Activated CD4-positive, alpha-beta T cell treated with anti-CD3 and anti-CD28 coated beads for 48 hours (primary cell): ENCODE data around the gene GPR152.

Experiments
- DNase-seq: peaks from one replicate; pipeline ENCODE4 v3.0.0-alpha.2; 2020

GPR152 gene

GRCh38 chr11:67421430-67422031 lies 31.0 kb downstream of the GPR152 start:
- DNase-seq = no peak

- DNase-seq = peak; percentile 99
These were observed 31.7 kb downstream of the GPR152 start for GRCh38 chr11:67420646-67421429.

- no peak for DNase-seq
These were observed 32.3 kb downstream of the GPR152 start for GRCh38 chr11:67420147-67420645.

DNA sequence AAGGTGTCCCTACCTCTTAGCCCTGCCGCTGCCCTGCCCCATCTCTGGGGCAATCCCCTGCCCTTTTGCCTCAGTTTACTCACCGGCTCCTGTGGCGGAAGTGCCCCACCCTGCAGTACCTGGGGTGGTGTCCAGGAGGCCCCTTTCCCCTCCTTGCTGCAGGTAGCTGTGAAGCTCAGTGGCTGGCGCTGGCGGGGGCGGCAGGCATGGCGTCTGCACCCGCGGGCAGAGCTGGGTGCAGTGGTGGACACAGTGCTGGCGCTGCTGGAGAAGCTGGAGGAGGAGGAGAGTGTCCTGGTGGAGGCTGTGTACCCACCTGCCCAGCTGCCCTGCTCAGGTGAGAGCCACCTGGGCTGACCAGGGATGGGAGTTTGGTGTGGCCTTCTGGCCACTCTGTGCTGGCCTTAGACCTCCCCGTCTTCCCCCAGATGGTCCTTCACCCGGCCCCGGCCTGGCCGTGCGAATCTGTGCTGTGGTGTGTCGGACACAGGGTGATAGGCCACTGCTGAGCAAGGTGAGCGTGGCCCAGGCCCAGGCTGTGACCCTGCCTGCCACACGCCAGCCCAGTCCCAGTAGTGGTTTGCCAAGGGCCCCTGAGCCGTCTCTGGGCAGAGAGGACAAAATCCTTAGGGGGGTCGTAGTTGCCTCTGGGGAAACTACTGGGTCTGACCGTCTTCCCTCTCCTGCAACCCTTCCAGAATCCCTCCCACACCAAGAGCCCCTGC lies 33.0 kb downstream of the GPR152 start:
- no peak for DNase-seq

GRCh38 chr11:67418476-67419281 lies 33.9 kb downstream of the GPR152 start:
- DNase-seq = no peak

DNA sequence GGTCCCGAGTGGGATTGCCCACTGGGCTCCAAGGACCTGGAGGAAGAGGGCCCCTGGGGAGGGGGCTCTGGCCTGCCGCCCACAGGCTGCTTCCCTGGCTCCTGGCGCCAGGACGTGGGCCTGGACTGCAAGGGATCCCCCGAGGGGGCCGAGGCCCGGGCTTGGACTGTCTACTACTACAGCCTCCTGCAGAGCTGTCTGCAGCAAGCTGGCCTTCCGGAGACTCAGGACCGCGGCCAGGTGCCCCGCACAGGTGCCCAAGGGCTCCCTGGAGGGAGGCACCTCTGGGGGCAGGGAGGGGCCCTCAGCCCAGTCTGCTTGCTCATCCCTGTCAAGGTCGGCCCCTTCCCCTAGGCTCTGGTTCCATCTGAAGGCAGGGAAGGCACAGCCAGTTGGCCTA lies 35.1 kb downstream of the GPR152 start:
- no peak for DNase-seq

GRCh38 chr11:67416416-67417335 lies 35.9 kb downstream of the GPR152 start:
- peak; percentile 65 for DNase-seq

GRCh38 chr11:67415501-67416304 lies 36.8 kb downstream of the GPR152 start, which contains the start of gene CARNS1:
Gene CARNS1 (plus strand): TSS chr11:67415678. CDS start chr11:67416200, 522 bp downstream.
- no peak for DNase-seq

DNA sequence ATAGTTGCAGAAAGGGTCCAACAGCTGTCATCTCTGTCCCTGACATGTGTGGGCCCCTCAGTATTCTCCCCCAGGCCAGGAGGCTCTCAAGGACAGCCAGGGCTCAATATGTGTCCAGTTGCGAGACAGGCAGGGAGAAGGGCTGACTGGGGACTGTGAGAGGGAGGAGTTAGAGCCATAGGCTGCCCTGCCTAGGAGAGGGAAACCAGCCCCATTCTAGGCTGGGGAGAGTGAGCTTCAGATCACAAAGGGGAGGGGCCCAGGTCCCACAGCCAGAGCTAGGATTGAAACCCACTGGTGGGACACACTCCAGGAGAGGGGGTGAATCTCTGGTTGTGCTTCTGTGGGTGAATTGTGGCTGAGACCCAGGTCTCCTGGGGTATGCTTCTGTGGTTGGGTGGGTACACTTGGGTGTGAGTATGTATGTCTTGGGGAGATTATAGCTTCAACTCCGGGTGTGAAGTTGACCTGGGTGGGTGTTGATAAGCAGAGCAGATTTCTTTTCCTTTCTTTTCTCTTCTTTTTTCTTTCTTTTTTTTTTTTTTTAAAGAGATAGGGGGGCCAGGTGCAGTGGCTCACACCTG lies 39.2 kb downstream of the GPR152 start:
- no peak for DNase-seq

DNA sequence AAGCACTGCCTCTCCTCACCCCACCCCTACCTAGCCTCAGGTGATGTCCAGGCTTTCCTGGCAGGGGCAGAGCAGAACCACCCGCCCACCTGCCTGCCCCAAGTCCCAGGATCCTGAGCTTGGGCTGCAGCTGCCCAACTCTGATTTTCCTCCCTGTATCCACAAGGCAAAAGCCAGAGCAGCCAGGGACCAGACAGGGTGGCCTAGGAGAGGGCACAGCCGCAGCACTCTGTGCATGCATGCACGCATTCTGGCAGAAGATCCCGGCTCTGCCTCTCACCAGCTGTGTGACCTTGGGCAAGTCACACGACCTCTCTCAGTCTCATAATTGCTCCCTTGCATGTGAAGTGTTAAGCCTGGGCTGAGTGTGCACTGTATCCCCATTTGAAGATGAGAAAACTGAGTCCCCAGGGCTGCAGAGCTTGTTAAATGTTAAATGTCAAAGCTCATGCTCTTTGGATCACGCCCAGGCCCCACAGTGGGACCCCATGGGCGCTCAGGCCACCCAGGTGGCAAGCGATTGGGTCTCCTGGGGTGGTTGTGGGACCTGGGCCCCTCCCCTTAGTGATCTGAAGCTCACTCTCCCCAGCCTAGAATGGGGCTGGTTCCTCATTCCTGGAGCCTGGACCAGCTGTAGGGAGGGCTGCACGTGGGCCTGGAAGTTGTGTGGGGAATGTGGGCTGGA lies 39.9 kb downstream of the GPR152 start:
- DNase-seq = no peak

GRCh38 chr11:67411785-67412152 lies 40.8 kb downstream of the GPR152 start:
- DNase-seq = no peak

DNA sequence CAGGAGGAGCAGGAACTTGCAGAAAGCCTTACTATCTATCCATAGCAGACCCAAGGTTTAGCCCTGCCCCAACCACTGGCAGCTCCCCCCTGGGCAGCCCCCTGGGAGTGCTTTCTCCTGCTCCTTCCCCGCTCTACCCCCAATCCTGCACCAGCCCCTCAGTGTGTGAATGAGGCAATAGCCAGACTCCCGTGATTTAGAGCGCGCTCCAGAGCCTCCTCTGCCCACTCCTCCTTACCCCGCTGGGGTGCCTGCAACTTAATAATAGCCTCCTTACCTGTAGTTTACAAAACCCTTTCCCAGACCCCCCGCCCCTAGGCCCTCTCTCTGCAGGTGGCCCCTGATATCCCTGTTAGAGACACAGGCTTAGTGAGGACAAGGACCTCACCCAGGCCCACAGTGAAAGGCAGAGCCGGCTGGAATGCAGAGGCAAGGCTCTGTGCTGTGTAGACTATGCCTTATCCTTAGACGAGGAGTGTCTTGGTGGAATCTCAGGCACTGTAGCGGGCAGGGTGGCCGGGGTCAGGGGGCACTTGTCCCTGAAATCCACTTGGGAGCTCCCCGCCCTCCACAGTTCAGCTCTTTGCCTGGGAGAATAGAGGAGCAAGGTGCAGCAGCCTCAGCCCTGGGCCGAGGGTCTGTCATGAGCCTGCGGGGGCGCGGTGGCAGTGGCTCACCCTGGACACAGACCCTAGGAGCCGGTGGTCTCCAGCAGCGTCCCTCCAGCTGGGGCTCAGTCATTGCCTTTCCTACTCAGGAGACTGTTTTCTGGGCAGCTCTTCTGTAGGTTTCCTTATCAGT lies 41.3 kb downstream of the GPR152 start:
- DNase-seq = no peak

- no peak for DNase-seq
These were observed 42.1 kb downstream of the GPR152 start for GRCh38 chr11:67410369-67410831.

GRCh38 chr11:67409781-67410368 lies 42.7 kb downstream of the GPR152 start:
- DNase-seq = no peak

DNA sequence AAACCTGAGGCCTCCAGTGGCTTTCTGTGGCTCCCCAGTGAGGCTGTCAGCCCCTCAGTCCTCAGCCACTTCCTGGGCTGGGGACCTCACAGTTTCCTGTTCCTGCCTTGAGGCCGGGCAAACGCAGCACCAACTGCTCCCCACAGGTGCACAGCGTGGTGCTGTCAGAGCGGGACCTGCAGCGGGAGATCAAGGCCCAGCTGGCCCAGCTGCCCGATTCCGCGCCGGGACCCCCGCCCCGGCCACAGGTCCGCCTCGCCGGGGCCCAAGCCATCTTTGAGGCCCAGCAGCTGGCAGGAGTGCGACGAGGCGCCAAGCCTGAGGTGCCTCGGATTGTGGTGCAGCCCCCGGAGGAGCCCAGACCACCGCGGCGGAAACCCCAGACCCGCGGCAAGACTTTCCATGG lies 43.3 kb downstream of the GPR152 start:
- peak; percentile 75 for DNase-seq

DNA sequence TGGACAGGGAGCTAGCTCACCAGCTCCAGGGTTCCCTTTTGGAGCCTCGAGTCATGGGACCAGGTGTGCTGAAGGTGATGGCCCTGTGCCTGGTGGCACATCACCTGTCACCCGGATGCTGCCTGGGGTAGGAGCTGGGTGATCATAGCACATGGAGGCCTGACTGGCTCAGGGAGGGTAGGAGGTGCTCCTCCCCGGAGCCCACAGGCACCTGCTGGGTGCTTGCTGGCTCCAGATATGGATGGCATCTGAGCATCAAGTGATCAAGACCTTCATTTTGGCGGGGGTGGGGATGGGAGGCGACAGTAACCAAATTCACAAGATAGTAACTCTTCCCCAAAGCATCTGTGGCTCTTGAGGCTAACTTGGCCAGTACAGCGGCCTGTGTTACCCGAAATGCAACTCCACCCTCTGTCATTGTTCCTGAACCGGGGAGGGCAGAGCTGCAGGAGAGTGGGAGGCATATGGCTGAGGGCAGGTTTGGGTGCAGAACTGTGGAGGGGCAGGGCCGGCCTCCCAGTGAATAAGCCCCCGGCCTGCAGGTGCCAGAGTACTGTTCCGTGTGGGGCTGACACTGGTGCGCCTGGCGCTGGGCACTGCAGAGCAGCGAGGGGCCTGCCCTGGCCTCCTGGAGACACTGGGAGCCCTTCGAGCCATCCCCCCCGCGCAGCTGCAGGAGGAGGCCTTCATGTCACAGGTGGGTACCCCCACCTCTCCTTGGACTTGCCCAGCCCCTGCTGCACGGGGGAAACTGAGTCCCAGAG lies 43.9 kb downstream of the GPR152 start:
- DNase-seq = no peak

GRCh38 chr11:67407688-67408163 lies 44.8 kb downstream of the GPR152 start:
- no peak for DNase-seq
